IPS-NIHi11 (cell line): ENCODE data around the gene WTAP.
"Not testable (repeated sequence)": the region's sequence is repeated elsewhere in the genome, so short reads cannot be mapped to it uniquely, and the experiment has no call there.

Source experiments
- DNase-seq: peaks from one replicate; pipeline ENCODE4 v3.0.0; 2012; ENCODE audit warnings: mixed read lengths, low spot score

Gene WTAP

DNA sequence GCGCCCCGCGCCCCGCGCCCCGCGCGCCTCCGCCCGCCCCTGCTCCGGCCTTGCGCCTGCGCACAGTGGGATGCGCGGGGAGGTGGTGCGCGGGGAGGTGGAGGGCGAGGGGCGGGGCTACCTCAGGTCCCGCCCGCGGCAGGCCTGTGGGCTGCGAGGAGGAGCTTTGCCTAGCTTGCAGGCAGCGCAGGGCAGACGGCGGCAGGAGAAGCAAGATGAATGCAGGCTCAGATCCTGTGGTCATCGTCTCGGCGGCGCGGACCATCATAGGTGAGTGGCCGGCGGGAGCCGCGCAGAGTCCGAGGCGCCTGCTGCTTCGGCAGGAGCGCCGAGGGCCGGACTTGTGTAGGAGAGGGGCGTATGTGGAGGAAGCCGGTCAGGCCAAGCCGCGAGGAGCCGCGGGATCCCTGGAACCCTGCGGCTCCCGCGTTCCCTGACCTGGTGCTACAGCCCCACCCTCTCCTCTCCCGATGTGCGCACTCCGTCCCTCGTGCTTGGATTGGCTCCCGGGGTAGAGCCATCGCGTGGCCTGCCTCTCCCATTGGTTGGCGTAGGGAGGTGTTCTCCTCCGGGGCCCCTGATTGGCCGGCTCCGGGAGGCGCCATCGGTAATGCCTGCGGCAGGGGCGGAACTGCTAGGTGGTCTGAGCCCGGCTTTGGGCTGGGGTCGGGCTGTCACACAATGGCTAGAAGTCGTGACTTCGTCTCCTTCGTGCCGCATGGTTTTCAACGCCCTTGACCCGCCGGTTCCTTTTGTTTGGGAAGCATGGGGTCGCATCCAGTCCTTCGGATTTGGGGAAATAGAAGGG lies 34.8 kb downstream of the WTAP start, which contains the start of gene ACAT2:
Gene ACAT2 (plus strand): TSS at position 173 of the 808 bp plus-strand sequence. CDS start 43 bp downstream, at position 216.
- DNase-seq = peak; percentile 96

DNA sequence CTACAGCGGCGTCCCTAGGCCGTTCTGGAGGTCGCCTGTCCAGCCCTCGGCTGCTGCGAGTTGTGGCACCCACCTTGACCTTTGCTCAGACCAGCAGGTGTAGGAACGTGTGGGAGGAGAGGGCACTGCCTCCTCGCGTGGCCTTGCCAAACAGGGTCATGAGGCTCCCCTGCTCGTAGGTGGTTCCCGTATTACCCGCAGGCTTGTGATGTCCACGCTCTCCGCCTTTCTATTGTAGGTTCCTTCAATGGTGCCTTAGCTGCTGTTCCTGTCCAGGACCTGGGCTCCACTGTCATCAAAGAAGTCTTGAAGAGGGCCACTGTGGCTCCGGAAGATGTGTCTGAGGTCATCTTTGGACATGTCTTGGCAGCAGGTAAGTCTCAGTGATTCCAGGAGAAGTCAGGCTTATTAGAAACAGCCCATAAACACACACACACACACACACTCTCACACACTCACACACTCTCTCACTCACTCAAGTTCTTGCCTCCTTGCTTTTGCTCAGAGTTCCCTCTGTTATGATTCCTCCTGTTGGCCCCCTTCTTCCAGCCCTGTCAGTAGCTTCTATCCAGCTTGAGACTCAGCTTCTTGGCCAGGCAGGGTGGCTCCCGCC lies 35.5 kb downstream of the WTAP start:
- peak; percentile 5 for DNase-seq

DNA sequence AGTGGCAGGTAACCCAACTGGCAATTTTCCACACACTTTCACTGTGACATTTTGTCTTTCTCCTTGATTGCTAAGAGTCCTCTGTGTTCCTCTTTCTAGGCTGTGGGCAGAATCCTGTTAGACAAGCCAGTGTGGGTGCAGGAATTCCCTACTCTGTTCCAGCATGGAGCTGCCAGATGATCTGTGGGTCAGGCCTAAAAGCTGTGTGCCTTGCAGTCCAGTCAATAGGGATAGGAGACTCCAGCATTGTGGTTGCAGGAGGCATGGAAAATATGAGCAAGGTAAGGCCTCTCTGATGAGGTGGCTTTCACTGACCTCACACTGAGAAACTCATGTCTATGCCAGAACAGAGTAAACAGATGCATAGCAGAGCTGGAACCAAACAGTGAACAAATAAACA lies 39.6 kb downstream of the WTAP start:
- DNase-seq = no peak

DNA sequence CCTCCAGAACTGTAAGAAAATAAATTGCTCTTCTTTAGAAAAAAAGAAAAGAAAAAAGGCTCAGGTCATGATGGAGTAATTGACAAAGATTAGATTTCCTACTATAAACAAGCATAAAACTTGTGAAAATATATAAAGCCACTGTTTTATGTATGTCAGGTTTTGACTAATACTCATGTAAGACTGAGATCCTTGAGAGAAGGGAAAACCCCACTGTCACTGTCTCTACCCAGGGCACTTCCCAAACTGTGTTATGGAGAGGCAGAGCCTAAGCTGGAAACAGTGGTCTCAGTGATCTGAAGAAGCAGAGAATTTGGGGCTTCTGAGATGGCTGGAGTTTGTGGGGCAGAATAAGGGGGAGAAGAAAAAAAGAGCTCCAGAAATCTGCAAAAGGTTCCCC lies 42.2 kb downstream of the WTAP start:
- no peak for DNase-seq

DNA sequence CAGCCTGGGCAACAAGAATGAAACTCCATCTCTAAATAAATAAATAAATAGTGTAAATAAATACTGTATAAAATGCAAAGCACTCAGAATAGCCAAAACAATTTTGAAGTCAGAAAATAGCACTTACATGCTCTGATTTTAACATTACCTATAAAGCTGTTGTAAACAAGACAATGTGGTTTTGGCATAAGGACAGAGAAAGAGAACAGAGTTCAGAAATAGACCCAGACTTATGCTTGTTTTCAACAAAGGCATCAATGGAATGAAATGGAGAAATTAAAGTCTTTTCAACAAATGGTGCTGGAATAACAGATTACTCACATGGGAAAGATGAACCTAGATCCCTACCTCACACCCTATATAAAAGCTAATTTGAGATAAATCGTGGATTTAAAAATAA lies 44.9 kb downstream of the WTAP start:
- no peak for DNase-seq

DNA sequence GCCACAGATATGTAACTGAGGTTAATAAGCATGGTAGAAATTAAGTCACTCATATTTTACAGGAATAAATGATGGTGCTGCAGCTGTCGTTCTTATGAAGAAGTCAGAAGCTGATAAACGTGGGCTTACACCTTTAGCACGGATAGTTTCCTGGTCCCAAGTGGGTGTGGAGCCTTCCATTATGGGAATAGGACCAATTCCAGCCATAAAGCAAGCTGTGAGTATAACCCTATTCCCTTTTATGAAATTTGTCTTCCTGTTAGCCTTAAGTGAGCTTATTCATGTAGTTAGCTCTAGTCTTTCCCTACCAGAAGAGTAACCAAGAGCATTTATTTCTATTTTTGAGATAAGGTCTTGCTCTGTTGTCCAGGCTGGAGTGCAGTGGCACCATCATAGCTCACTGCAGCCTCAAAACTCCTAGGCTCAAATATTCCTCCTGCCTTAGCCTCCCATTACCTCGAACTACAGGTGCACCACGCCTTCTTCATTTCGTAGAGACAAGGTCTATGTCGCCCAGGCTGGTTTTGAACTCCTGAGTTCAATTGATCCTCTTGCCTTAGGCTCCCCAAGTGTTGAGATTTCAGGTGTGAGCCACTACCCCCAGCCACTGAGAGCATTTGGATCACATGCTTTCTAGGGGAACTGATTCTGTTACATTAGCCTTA lies 50.1 kb downstream of the WTAP start:
- no peak for DNase-seq

DNA sequence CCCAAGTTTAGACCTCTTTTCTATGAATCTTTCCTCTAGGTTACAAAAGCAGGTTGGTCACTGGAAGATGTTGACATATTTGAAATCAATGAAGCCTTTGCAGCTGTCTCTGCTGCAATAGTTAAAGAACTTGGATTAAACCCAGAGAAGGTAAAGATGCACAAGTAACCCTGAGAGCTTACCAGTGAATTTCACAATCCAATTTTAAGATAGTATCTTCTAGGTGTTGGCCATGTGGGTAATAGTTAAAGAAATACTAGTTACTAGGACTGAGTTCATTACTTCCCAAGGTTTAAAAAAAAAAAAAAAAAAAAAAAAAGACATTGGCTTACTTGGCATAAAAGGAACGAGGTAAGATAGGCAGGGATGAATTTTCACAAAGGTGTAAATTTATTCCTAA lies 50.8 kb downstream of the WTAP start:
- DNase-seq = no peak

DNA sequence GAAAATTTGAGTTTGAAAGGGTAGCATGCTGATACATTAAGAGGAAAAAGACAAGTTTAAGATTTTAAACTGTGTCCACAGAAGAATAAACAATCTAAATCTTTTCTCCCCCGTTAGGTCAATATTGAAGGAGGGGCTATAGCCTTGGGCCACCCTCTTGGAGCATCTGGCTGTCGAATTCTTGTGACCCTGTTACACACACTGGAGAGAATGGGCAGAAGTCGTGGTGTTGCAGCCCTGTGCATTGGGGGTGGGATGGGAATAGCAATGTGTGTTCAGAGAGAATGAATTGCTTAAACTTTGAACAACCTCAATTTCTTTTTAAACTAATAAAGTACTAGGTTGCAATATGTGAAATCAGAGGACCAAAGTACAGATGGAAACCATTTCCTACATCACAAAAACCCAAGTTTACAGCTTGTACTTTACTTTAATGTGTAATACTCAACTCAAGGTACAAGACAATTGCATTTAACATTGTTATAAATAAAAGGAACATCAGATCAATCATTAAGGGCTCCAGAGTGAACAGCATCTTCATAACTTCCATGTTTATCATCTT lies 51.3 kb downstream of the WTAP start:
- no peak for DNase-seq

DNA sequence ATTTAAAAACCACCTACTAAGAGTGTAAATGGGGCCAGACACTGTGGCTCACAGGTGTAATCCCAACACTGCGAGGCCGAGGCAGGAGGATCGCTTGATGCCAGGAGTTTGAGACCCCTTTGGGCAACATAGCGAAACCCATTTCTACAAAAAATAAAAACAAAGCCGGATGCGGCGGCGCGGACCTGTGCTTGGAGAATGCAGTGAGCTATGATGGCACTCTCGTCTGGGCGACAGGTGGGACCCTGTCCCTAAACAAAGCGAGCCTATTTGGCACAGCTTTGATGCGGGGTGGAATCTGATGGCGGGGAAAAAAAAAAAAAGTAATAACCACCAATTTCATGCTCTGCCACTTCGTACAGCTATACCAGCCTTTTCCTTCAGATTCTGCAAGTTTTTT lies 61.0 kb downstream of the WTAP start:
- no peak for DNase-seq

DNA sequence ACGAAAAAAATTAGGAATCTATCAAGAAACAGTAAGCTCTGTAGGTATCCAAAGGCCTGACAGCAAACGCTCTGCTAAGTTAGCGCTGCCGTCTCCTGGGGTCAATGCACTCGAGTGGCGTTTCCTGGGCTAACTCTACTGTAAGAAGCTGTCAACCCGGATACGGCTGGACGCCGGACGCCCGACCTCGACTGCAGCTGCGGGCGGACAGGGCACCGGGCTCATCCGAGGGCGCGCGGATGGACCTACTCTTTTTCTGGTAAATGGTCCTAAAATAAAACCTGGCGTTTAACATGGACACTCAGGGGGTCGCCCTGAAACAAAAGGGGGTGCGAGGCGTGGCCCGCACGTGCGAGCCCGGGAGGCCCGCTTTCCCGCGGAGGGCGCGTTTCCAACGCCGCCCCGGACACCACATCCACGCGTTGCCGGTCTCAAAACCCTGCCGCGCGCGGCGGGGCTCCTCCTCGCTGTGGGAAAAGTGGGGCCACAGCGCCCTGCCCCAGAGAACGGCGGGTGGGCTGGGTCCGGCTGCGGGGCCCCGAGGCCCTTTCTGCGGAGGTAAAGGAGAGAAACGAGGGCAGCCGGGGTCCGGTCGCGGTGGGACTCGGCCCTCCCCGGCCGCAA lies 61.6 kb downstream of the WTAP start:
- DNase-seq = peak; percentile 30

DNA sequence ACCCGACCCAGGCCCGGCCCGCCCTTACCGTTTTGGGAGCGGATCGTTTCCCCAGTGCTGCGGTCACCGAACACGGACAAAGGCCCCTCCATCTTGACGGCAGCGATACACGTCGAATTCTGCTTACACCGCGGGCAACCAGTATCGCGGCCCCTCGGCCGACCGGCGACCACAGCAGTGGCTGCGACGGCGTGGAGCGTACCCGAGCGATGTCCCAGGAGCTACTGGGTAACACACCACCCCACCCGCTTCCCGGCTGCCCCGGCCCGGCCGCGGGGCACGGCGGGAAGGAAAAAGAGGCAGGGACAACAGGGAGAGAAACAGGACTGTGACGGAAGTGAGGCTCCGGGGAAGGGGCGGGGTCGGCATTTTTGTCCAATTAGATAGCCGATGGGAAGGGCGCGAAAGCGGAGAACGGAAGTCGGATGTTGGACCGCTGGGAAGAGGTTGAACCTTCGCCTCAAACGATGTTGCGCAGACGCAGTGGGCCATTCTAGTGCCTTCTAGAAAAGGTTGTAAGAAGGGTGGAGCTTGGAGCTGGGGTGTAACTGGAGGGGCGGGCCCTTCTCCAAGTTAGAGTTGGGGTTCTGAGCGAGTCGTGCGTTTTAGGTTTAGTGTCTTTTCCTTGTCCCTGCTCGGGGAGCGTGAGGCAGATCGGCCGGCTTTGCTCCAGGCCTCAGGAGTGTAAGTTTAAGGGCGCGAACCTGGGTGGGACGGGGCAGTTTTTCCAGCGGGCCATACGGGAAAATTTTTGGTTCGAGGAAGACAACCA lies 62.3 kb downstream of the WTAP start, which contains the start of gene TCP1:
Gene TCP1 (minus strand): TSS at position 226 of the 772 bp plus-strand sequence. CDS start 134 bp downstream, at position 92.
- peak; percentile 99 for DNase-seq

DNA sequence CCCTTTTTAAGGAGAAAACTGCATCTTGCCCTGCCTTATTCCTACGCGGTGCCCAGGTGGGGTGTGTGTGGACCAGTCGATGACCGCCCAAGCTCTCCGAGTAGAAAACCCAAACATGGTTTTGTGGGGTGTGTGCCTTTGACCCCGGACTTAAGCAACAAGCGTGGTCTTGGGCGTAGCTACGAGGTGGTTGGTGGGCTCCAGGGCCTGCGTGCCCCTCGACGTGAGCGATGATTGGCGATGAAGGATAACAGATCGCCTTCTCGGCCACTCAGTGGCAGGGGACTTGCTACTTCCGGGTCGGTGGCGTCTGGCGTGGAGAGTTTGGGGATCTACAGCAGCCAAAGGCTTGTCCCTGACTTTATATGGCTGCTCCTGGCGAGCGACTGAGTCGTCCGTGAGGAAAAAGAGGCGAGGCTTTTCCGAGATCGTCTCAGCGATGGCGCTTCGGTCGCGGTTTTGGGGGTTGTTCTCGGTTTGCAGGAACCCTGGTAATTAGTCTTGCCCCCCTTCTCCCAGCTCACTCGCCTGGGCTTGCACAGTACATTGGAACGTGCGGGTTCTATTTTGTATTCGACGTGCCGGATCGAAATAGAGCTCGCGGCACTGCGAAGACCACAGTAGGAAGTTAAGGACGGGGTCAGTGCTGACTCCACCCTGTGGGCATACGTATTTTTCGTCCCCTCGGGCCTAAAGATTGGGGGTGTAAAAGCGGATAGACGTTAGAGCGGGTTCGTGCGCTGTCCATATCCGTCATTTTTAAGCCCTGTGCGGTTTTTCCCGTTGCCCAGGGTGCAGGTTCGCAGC lies 63.0 kb downstream of the WTAP start, which contains the start of gene MRPL18:
Gene MRPL18 (plus strand): TSS at position 319 of the 807 bp plus-strand sequence. CDS start 121 bp downstream, at position 440.
- peak; percentile 94 for DNase-seq

DNA sequence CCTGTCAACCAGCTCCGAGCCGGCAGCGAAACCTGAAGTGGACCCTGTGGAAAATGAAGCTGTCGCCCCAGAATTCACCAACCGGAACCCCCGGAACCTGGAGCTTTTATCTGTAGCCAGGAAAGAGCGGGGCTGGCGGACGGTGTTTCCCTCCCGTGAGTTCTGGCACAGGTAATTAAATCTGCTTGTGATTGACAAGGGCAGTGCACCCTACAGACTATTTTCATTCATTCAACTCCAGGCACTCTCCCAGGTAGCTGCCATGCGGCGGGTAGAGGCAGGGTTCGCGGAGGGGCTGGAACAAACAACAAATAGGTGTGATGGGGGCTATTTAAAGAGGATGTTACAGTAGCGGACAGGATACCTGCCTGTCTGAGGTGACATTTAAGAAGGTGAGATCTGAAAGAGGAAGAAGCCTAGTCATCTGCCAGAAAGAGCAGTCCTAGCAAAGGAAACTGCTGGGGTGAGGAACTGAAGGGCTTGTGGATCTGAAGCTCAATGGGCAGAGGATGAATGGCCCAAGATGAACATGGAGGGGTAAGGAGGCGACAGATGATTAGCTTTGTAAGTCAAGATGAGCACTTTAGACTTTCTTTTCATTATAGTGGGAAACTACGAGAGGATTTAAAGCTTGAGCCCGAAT lies 63.8 kb downstream of the WTAP start:
- DNase-seq = no peak

DNA sequence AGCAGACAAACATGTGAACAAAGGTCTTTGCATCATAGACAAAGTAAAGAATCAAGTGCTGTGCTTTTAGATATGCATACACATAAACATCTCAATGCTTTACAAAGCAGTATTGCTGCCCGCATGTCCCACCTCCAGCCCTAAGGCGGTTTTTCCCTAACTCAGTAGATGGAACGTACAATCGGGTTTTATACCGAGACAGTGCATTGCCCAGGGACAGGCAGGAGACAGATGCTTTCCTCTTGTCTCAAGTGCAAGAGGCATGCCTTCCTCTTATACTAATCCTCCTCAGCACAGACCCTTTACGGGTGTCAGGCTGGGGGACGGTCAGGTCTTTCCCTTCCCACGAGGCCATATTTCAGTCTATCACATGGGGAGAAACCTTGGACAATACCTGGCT lies 67.7 kb downstream of the WTAP start:
- DNase-seq = not testable (repeated sequence)

DNA sequence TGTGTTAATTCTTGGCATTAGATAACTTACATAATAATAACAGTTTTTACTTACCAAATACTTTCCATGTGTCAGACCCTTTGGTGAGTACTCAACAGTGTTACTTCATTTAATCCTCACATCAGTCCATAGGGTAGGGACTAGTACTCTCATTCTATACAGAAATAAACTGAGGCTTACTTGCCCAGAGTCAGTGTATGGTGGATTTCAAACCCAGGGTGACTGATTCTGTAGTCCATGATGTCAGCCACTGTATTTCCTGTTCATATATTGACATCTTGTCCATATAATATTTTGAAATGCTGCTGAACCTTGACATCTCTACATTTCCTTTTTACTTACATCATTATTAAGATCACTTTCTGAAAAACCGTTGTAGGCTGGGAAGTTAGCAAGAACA lies 70.2 kb downstream of the WTAP start:
- DNase-seq = no peak

DNA sequence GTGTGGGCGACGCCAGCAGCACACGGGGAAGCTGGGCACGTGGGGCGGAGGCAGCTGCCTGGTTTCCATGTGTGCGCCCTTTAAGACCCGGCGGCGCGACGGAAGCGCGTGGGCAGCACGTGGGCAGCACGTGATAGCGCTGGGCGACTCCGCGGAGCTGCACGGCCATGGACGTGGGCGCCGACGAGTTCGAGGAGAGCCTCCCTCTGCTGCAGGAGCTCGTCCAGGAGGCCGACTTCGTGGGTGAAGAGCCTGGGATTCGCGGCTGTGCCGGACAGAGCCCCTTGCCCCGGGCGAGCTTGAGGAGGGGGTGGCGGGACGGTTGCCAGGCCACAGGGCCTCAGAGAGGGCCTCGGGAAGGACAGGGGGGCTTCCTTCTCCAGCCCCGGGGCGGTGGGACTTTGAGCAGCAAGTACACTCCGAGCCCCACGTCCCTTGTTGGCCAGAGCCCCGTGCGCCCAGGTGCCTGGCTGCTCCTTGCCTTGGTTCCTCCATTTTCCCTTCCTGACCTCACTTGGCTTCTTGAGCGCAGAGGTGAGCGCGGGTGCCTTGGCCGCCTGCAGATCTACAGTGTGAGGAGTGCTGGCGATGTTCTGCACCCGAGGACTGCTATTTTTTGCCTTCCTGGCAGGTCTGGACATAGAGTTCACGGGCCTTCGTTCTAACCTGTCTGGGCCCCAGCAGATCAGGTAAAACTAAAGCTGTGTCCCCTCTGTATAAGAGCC lies 73.0 kb downstream of the WTAP start, which contains the start of gene PNLDC1:
Gene PNLDC1 (plus strand): TSS at position 136 of the 725 bp plus-strand sequence. CDS start 32 bp downstream, at position 168.
- no peak for DNase-seq

DNA sequence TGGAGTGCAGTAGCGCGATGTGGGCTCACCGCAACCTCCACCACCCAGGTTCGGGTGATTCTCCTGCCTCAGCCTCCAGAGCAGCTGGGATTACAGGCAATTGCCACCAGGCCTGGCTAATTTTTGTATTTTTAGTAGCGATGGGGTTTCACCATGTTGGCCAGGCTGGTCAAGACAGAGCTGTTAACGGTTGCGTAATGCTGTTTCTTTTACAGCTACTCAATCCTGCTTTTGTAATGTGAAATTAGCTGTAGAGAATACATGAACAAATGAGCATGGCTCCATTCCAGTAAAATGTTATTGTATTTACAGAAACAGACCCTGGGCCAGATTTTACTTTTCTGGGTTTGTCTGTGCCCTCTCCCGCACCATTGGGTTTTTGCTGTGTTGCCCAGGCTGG lies 74.6 kb downstream of the WTAP start:
- DNase-seq = no peak

DNA sequence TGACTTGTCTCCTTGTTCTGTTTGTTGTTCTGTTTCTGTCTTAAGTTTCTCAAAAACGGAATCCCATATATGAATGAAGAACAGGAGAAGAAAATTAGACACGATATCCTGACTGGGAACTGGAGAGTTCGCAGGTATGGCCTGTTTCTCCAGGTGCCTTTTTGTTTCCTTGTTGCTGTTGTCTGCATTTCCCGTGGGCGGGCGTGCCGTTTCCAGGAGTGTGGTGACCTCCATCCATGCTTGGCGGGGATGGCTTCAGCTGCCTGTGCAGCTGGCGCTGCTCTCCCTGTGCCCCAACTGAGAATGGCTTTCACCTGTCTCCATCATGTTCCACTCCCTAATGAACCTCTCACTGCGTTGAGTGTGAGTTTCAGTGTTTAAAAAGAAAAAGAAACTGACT lies 77.2 kb downstream of the WTAP start:
- DNase-seq = no peak

DNA sequence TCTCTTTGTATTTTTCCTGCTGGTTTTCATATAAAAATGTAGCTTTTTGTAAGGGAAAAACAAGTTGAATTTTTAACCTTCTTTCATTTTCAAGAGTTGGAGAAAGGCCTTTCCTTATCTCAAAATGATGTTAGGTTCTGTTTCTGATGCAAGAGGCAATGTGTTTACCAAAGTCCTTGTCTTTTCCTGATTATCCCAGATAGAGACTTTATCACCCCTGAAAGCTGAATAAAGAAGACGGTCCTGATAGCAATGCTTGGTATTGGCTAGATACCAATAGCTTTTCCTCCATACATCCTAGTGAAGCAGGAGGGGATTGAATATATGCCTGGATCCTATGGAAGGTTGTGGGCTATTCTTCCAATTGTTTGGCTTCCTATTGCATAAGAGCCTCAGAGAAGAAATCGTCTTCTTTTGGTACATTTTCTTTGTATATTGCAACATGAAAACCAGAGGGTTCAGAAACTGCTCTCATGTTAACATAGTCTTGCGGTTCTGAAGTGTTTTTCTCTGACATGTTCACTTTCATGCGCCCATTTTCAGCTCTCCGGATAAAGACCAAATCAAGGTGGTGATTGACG lies 78.2 kb downstream of the WTAP start:
- no peak for DNase-seq
